Breast epithelium (tissue), 4 donors: ENCODE data around the gene MACROD1. TPM values are rescaled to one million over a fixed set of nuclear protein-coding genes. Genes with fewer than 3 reads are reported as not detected.

Experiments
- DNase-seq, 2 donors: peaks; one replicate each; pipeline ENCODE4 v3.0.0-alpha.2; 2019; ENCODE audit warnings: low spot score in 2 of 2
- H3K27ac ChIP-seq, 2 donors: fragments of 200-600 bp; sonication (generic) in 1 of 2; one replicate each; pipeline ENCODE4 v1.5.1; 2016 to 2019; ENCODE audit warnings: mild to moderate bottlenecking in 1 of 2
- H3K27me3 ChIP-seq, 2 donors: fragments of 200-600 bp; sonication (generic) in 1 of 2; one replicate each; pipeline versions ENCODE4 v1.5.1 to v1.6.0; 2017 to 2019; ENCODE audit warnings: control low read depth in 1 of 2, mild to moderate bottlenecking in 1 of 2
- H3K36me3 ChIP-seq: fragments of 200-600 bp; one replicate; pipeline ENCODE4 v1.5.1; 2019
- H3K4me1 ChIP-seq, 2 donors: fragments of 200-600 bp; sonication (generic); one replicate each; pipeline ENCODE4 v1.5.1; 2016 to 2019; ENCODE audit warnings: control low read depth in 1 of 2
- H3K4me3 ChIP-seq, 3 donors: fragments of 200-600 bp; sonication (generic); 1 replicate in 2 of 3; 2 replicates in 1 of 3; pipeline ENCODE4 v1.5.1; 2016 to 2019; ENCODE audit warnings: mild to moderate bottlenecking in 3 of 3, moderate library complexity in 2 of 3
- H3K9me3 ChIP-seq, 2 donors: fragments of 200-600 bp; sonication (generic) in 1 of 2; one replicate each; pipeline ENCODE4 v1.5.1; 2016 to 2019; ENCODE audit warnings: control low read depth in 1 of 2
- CTCF ChIP-seq, 3 donors: fragments of 450-650 bp; IDR thresholded peaks; one replicate each; pipeline ENCODE4 v1.5.1; 2016 to 2017; ENCODE audit warnings: antibody characterized with exemption in 3 of 3, mild to moderate bottlenecking in 3 of 3, moderate library complexity in 3 of 3
- POLR2A ChIP-seq: fragments of 450-650 bp; IDR thresholded peaks from one replicate; pipeline ENCODE4 v1.6.1; 2016; ENCODE audit warnings: antibody characterized with exemption, mild to moderate bottlenecking, moderate library complexity
- POLR2AphosphoS5 ChIP-seq, 3 donors: sonication (generic); formaldehyde crosslinking; IDR thresholded peaks; one replicate each; pipeline ENCODE4 v1.6.1; 2017; ENCODE audit warnings: antibody characterized with exemption in 3 of 3
- intact Hi-C: fragments of 100-400 bp; cut with DNase I; formaldehyde crosslinking; loops from one replicate; pipeline ENCODE4 v1.15.1; 2023; ENCODE audit warnings: low total_unique reads
- total RNA-seq, 3 donors: library from RNA; depleted of rRNA; stranded (reverse); fragments of >200 nt; gene quantifications; one replicate each; pipeline ENCODE4 v1.1.0, GENCODE V29; 2016

MACROD1 gene
- total RNA-seq, 3 donors from 2014 or later, result 19.7 to 113 (median 40.3) TPM

GRCh38 chr11:64001484-64002420 is 164.2 kb downstream of the MACROD1 start:
- no peak for DNase-seq

GRCh38 chr11:64000740-64001483 is 165.0 kb downstream of the MACROD1 start:
- intact Hi-C loops, result no loop called here
- no peak overlapping the region for H3K27ac ChIP-seq
- no peaks in the 10 kb centered on the region for H3K27me3 ChIP-seq
- H3K36me3 ChIP-seq, result no peaks in the 10 kb centered on the region
- no peaks in the 10 kb centered on the region for H3K9me3 ChIP-seq
- no peak for DNase-seq
- TF ChIP-seq POLR2AphosphoS5 (IDR thresholded peaks at IDR 0.05) (no peak), CTCF (IDR thresholded peaks at IDR 0.05) (no peak), POLR2A (no peak)
- H3K4me3 ChIP-seq, result peak overlapping the region; percentile 27 to 67 (median 45)
- H3K4me1 ChIP-seq, result peaks cover 15 to 17% of the 10 kb centered on the region in 2 donors

More at GRCh38 chr11:64001484-64002420, 164.2 kb downstream of the MACROD1 start:
- Histone ChIP-seq H3K27me3 (no peaks in the 10 kb centered on the region), H3K9me3 (no peaks in the 10 kb centered on the region), H3K27ac (peak overlapping the region in 1 of 2 donors; percentile 12), H3K36me3 (no peaks in the 10 kb centered on the region), H3K4me1 (peaks cover 15 to 17% of the 10 kb centered on the region in 2 donors), H3K4me3 (peak overlapping the region in 1 of 3 donors; percentile 6)
- intact Hi-C loops, result no loop called here
- TF ChIP-seq CTCF (IDR thresholded peaks at IDR 0.05) (no peak), POLR2A (no peak), POLR2AphosphoS5 (IDR thresholded peaks at IDR 0.05) (no peak)

- no peaks in the 10 kb centered on the region for H3K36me3 ChIP-seq
- intact Hi-C loops, result no loop called here
- peak; percentile 44 to 65 for DNase-seq
- peak overlapping the region; percentile 27 to 67 (median 45) for H3K4me3 ChIP-seq
- TF ChIP-seq POLR2AphosphoS5 (IDR thresholded peaks at IDR 0.05), result no peak
- TF ChIP-seq CTCF (IDR thresholded peaks at IDR 0.05), result peak; percentile 37 to 91 (median 49)
- no peak for TF ChIP-seq POLR2A
- H3K4me1 ChIP-seq, result peaks cover 15 to 17% of the 10 kb centered on the region in 2 donors
- no peak overlapping the region for H3K27ac ChIP-seq
- H3K9me3 ChIP-seq, result no peaks in the 10 kb centered on the region
- no peaks in the 10 kb centered on the region for H3K27me3 ChIP-seq
Measured at GRCh38 chr11:64000026-64000739, 165.7 kb downstream of the MACROD1 start.

GRCh38 chr11:63999349-64000025 is 166.4 kb downstream of the MACROD1 start:
- TF ChIP-seq POLR2AphosphoS5 (IDR thresholded peaks at IDR 0.05), result no peak
- TF ChIP-seq POLR2A, result no peak
- TF ChIP-seq CTCF (IDR thresholded peaks at IDR 0.05), result no peak
- H3K27ac ChIP-seq, result peak overlapping the region in 1 of 2 donors; percentile 12
- H3K4me3 ChIP-seq, result peak overlapping the region; percentile 27 to 67 (median 45)
- H3K9me3 ChIP-seq, result no peaks in the 10 kb centered on the region
- H3K4me1 ChIP-seq, result peaks cover 15 to 17% of the 10 kb centered on the region in 2 donors
- peak; percentile 80 to 83 for DNase-seq
- no peaks in the 10 kb centered on the region for H3K36me3 ChIP-seq
- intact Hi-C loops, result loop anchor here (5.0 kb wide), 1 partner anchor 148 kb away; no protein-coding TSS in a partner anchor
- H3K27me3 ChIP-seq, result no peaks in the 10 kb centered on the region
